ENCODE data around the gene CDHR5. TPM values are rescaled to one million over a fixed set of nuclear protein-coding genes. Genes with fewer than 3 reads are reported as not detected.

The CDHR5 gene
- total and polyA plus RNA-seq, 3 experiments from 2014 or later: not detected

- H3K36me3 ChIP-seq (ENCODE audit: insufficient read depth, low read length): peaks cover 35% of the 10 kb centered on the region
- H3K27me3 Mint-ChIP-seq: no peaks in the 10 kb centered on the region
- H3K9me3 Mint-ChIP-seq: no peaks in the 10 kb centered on the region
- H3K4me1 ChIP-seq (ENCODE audit: insufficient read depth, low read length): peaks cover 22% of the 10 kb centered on the region
- ChIA-PET POLR2A (interaction anchor here (0.8 to 1.6 kb wide), 2 partner anchors 12 to 28 kb away, joined by 4 to 8 read pairs; partner anchors contain the start of genes IRF7 and PHRF1), CTCF (interaction anchor here (0.8 to 1.8 kb wide), 4 partner anchors 26 to 119 kb away, joined by 3 to 4 read pairs (median 3); partner anchors contain the start of gene HRAS)
- peaks cover 21 to 38% (median 32%) of the 10 kb centered on the region in 3 donors for H3K4me1 Mint-ChIP-seq
- H3K9me3 ChIP-seq (ENCODE audit: low read length): no peaks in the 10 kb centered on the region
- peak overlapping the region; percentile 97 to 100 (median 100) for H3K27ac Mint-ChIP-seq
- H3K4me3 Mint-ChIP-seq: peak overlapping the region in 5 of 7 donors; percentile 79 to 89 (median 81)
- H3K36me3 Mint-ChIP-seq: peaks cover 0 to 74% (median 18%) of the 10 kb centered on the region in 3 donors
- no peak for DNase-seq
- peak overlapping the region; percentile 46 for H3K27ac ChIP-seq (ENCODE audit: low read depth, low read length)
- no peaks in the 10 kb centered on the region for H3K27me3 ChIP-seq (ENCODE audit: insufficient read depth, low read length, poor library complexity, severe bottlenecking)
- H3K4me3 ChIP-seq (ENCODE audit: low read length): no peak overlapping the region
Observed at GRCh38 chr11:587546-587945, 37.2 kb downstream of the CDHR5 start.

- no peaks in the 10 kb centered on the region for H3K9me3 ChIP-seq (ENCODE audit: low read length)
- Mint-ChIP-seq H3K36me3 (peaks cover 0 to 74% (median 13%) of the 10 kb centered on the region in 3 donors), H3K27ac (peak overlapping the region; percentile 71 to 100 (median 98)), H3K4me1 (peaks cover 23 to 41% (median 32%) of the 10 kb centered on the region in 3 donors), H3K4me3 (peak overlapping the region in 2 of 7 donors; percentile 29 to 56), H3K9me3 (no peaks in the 10 kb centered on the region), H3K27me3 (no peaks in the 10 kb centered on the region)
- H3K36me3 ChIP-seq (ENCODE audit: insufficient read depth, low read length): peaks cover 36% of the 10 kb centered on the region
- ChIA-PET CTCF (interaction anchor here (1.2 to 1.8 kb wide), 2 partner anchors 27 to 51 kb away, joined by 3 read pairs; partner anchors contain the start of gene HRAS), POLR2A (interaction anchor here (1.6 kb wide), 1 partner anchor 11 kb away, joined by 8 read pairs; the partner anchor contains the start of gene PHRF1)
- H3K4me3 ChIP-seq (ENCODE audit: low read length): no peak overlapping the region
- H3K27me3 ChIP-seq (ENCODE audit: insufficient read depth, low read length, poor library complexity, severe bottlenecking): no peaks in the 10 kb centered on the region
- peak overlapping the region; percentile 46 for H3K27ac ChIP-seq (ENCODE audit: low read depth, low read length)
- H3K4me1 ChIP-seq (ENCODE audit: insufficient read depth, low read length): peaks cover 22% of the 10 kb centered on the region
- DNase-seq: no peak
Observed at GRCh38 chr11:586376-587316, 38.1 kb downstream of the CDHR5 start.

- Mint-ChIP-seq H3K4me1 (peaks cover 36 to 58% (median 44%) of the 10 kb centered on the region in 3 donors), H3K36me3 (peaks cover 0 to 59% (median 10%) of the 10 kb centered on the region in 3 donors), H3K27ac (peak overlapping the region in 3 of 8 donors; percentile 27 to 86 (median 50)), H3K27me3 (peaks cover 0 to 1% of the 10 kb centered on the region in 2 donors), H3K4me3 (no peak overlapping the region), H3K9me3 (no peaks in the 10 kb centered on the region)
- no peaks in the 10 kb centered on the region for H3K27me3 ChIP-seq (ENCODE audit: insufficient read depth, low read length, poor library complexity, severe bottlenecking)
- no peak overlapping the region for H3K27ac ChIP-seq (ENCODE audit: low read depth, low read length)
- H3K9me3 ChIP-seq (ENCODE audit: low read length): no peaks in the 10 kb centered on the region
- CTCF ChIA-PET: no interaction called here
- POLR2A ChIA-PET: interaction anchor here (0.5 to 0.6 kb wide), 2 partner anchors 17 to 174 kb away, joined by 3 to 4 read pairs; no protein-coding TSS in a partner anchor
- H3K4me3 ChIP-seq (ENCODE audit: low read length): no peak overlapping the region
- no peak for DNase-seq
- peaks cover 26% of the 10 kb centered on the region for H3K36me3 ChIP-seq (ENCODE audit: insufficient read depth, low read length)
- peaks cover 32% of the 10 kb centered on the region for H3K4me1 ChIP-seq (ENCODE audit: insufficient read depth, low read length)
Observed at GRCh38 chr11:584287-584686, 40.5 kb downstream of the CDHR5 start.

GRCh38 chr11:581752-582151, 43.0 kb downstream of the CDHR5 start:
- CTCF ChIA-PET: no interaction called here
- Histone ChIP-seq H3K4me3 (ENCODE audit: low read length) (no peak overlapping the region), H3K9me3 (ENCODE audit: low read length) (no peaks in the 10 kb centered on the region), H3K27me3 (ENCODE audit: insufficient read depth, low read length, poor library complexity, severe bottlenecking) (no peaks in the 10 kb centered on the region), H3K36me3 (ENCODE audit: insufficient read depth, low read length) (peaks cover 18% of the 10 kb centered on the region), H3K4me1 (ENCODE audit: insufficient read depth, low read length) (peaks cover 35% of the 10 kb centered on the region), H3K27ac (ENCODE audit: low read depth, low read length) (no peak overlapping the region)
- Mint-ChIP-seq H3K9me3 (no peaks in the 10 kb centered on the region), H3K4me1 (peaks cover 38 to 60% (median 45%) of the 10 kb centered on the region in 3 donors), H3K36me3 (peaks cover 0 to 46% (median 2%) of the 10 kb centered on the region in 3 donors), H3K27ac (peak overlapping the region in 1 of 8 donors; percentile 60), H3K27me3 (peaks cover 0 to 1% of the 10 kb centered on the region in 2 donors), H3K4me3 (peak overlapping the region in 1 of 7 donors; percentile 13)
- POLR2A ChIA-PET: no interaction called here
- no peak for DNase-seq

- no peaks in the 10 kb centered on the region for H3K27me3 ChIP-seq (ENCODE audit: insufficient read depth, low read length, poor library complexity, severe bottlenecking)
- Mint-ChIP-seq H3K27me3 (peaks cover 0 to 1% of the 10 kb centered on the region in 2 donors), H3K36me3 (peaks cover 0 to 43% (median 2%) of the 10 kb centered on the region in 3 donors), H3K27ac (peak overlapping the region in 3 of 8 donors; percentile 8 to 28 (median 15)), H3K4me1 (peaks cover 37 to 55% (median 42%) of the 10 kb centered on the region in 3 donors), H3K9me3 (no peaks in the 10 kb centered on the region), H3K4me3 (peak overlapping the region in 6 of 7 donors; percentile 2 to 68 (median 44))
- ChIA-PET CTCF (no interaction called here), POLR2A (interaction anchor here (0.7 to 1.0 kb wide), 2 partner anchors 11 to 35 kb away, joined by 4 to 5 read pairs; partner anchors contain the start of gene IRF7)
- no peak overlapping the region for H3K4me3 ChIP-seq (ENCODE audit: low read length)
- no peaks in the 10 kb centered on the region for H3K9me3 ChIP-seq (ENCODE audit: low read length)
- H3K27ac ChIP-seq (ENCODE audit: low read depth, low read length): no peak overlapping the region
- peaks cover 18% of the 10 kb centered on the region for H3K36me3 ChIP-seq (ENCODE audit: insufficient read depth, low read length)
- DNase-seq: no peak
- peaks cover 34% of the 10 kb centered on the region for H3K4me1 ChIP-seq (ENCODE audit: insufficient read depth, low read length)
Observed at GRCh38 chr11:581342-581741, 43.4 kb downstream of the CDHR5 start.

- Mint-ChIP-seq H3K36me3 (peaks cover 0 to 42% (median 2%) of the 10 kb centered on the region in 3 donors), H3K27me3 (peaks cover 2 to 5% of the 10 kb centered on the region in 2 donors), H3K27ac (peak overlapping the region in 4 of 8 donors; percentile 2 to 78 (median 54)), H3K9me3 (no peaks in the 10 kb centered on the region), H3K4me1 (peaks cover 39 to 57% (median 42%) of the 10 kb centered on the region in 3 donors), H3K4me3 (peak overlapping the region in 5 of 7 donors; percentile 33 to 93 (median 66))
- peaks cover 18% of the 10 kb centered on the region for H3K36me3 ChIP-seq (ENCODE audit: insufficient read depth, low read length)
- CTCF ChIA-PET: no interaction called here
- peaks cover 37% of the 10 kb centered on the region for H3K4me1 ChIP-seq (ENCODE audit: insufficient read depth, low read length)
- no peak overlapping the region for H3K27ac ChIP-seq (ENCODE audit: low read depth, low read length)
- no peak for DNase-seq
- POLR2A ChIA-PET: interaction anchor here (0.6 kb wide), 1 partner anchor 219 kb away, joined by 3 read pairs; no protein-coding TSS in a partner anchor
- H3K4me3 ChIP-seq (ENCODE audit: low read length): no peak overlapping the region
- H3K9me3 ChIP-seq (ENCODE audit: low read length): no peaks in the 10 kb centered on the region
- no peaks in the 10 kb centered on the region for H3K27me3 ChIP-seq (ENCODE audit: insufficient read depth, low read length, poor library complexity, severe bottlenecking)
Observed at GRCh38 chr11:579830-580601, 44.7 kb downstream of the CDHR5 start.

- peak overlapping the region; percentile 81 for H3K4me3 ChIP-seq (ENCODE audit: low read length)
- peak overlapping the region; percentile 72 to 93 (median 87) for H3K4me3 Mint-ChIP-seq
- CTCF ChIA-PET: interaction anchor here (0.7 to 1.0 kb wide), 2 partner anchors 24 to 148 kb away, joined by 3 read pairs; no protein-coding TSS in a partner anchor
- DNase-seq: no peak
- peaks cover 0 to 33% (median 2%) of the 10 kb centered on the region in 3 donors for H3K36me3 Mint-ChIP-seq
- H3K27ac ChIP-seq (ENCODE audit: low read depth, low read length): peak overlapping the region; percentile 80
- peaks cover 47 to 63% (median 52%) of the 10 kb centered on the region in 3 donors for H3K4me1 Mint-ChIP-seq
- H3K9me3 Mint-ChIP-seq: no peaks in the 10 kb centered on the region
- H3K27ac Mint-ChIP-seq: peak overlapping the region in 6 of 8 donors; percentile 59 to 89 (median 85)
- H3K36me3 ChIP-seq (ENCODE audit: insufficient read depth, low read length): peaks cover 11% of the 10 kb centered on the region
- POLR2A ChIA-PET: no interaction called here
- peaks cover 8% of the 10 kb centered on the region in 2 donors for H3K27me3 Mint-ChIP-seq
- H3K4me1 ChIP-seq (ENCODE audit: insufficient read depth, low read length): peaks cover 40% of the 10 kb centered on the region
- no peaks in the 10 kb centered on the region for H3K27me3 ChIP-seq (ENCODE audit: insufficient read depth, low read length, poor library complexity, severe bottlenecking)
- no peaks in the 10 kb centered on the region for H3K9me3 ChIP-seq (ENCODE audit: low read length)
Observed at GRCh38 chr11:578276-579035, 46.3 kb downstream of the CDHR5 start.
